HG03064 (cell line): Measurements from ENCODE around the gene LRRC8B.

ENCODE experiments used
- ATAC-seq: cut with Tn5 transposase; IDR thresholded peaks from one replicate; pipeline ENCODE4 v1.9.1; 2021; ENCODE audit warnings: low read depth; ENCODE audit not compliant: unreplicated experiment

The LRRC8B gene

GRCh38 chr1:89546082-89546889, 21.7 kb downstream of the LRRC8B start:
- ATAC-seq, result no peak

- no peak for ATAC-seq
Observed at GRCh38 chr1:89546934-89547562, 22.4 kb downstream of the LRRC8B start.

- no peak for ATAC-seq
Observed at GRCh38 chr1:89547563-89548116, 23.0 kb downstream of the LRRC8B start.

DNA sequence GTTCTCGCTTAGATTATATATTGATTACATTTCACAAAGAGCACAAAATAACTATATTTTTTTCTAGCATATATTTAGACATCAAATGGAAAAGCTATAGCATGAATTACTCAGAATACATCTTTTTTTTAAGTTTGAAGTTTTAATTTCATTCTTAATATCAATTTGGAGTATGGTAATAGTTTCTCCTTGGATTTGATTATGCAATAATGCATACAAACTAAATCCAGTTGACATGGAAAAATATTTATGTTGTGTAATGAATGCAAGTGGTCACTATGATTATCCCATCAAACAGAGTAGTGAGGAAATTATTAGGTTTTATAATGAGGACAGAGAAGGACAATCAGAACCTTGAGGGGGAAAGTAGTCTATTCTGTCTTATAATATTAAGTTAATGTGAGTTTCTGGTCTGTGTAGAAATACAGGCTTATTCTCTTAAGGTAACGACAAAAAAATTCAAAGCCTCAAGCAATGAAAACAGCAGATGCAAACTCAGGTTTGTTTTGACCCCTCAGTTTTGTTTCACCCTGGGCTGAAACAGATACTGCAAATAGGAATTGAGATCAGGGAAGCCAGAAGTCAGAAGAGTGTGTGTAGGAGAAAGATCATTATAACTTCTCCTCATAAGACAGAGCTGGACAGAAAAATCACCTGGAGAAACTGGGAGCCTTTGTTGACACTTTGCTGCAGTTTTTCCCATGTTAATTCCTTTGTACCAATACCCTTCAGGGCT, 23.7 kb downstream of the LRRC8B start:
- ATAC-seq, result no peak

DNA sequence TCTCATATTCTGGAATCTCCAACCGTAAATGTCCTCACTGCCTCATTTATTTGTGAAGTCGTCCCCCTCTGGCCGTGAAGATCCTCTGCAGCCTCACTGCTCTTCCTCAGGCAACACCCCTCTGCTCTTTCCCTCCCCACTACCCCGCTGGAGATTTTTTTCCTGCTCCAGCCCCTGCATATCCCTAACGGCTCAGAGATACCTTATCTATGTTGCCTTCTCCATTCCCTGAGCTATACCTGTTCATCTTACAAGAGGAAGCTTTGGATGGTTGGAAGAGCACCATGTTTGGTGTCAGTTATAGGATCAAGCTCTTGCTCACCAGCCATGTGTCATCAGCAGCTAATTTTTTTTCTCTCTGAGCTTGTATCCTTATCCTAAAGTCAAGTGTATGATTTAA, 26.4 kb downstream of the LRRC8B start:
- no peak for ATAC-seq

- peak; percentile 70 for ATAC-seq
Observed at GRCh38 chr1:89552471-89553081, 27.9 kb downstream of the LRRC8B start.

DNA sequence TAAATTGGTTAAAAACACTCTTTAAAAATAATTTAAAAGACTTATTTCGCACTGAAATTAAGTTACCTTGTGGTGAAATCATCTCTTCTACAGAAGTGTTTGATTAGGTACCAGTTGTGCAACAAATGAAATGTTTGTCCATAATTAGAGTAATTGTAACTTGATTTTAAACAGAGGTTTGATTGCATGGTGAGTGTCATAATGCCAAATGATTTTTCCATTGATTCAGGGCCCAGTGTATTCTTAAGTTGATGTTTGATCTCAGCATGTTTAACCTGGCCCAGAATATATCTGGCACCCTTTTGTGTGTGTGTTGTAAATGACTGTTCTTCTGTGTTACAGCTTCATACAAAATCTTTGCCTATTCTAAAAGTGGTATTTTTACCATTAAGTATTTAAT, 28.5 kb downstream of the LRRC8B start:
- no peak for ATAC-seq

- ATAC-seq, result no peak
Observed at GRCh38 chr1:89555550-89555949, 30.9 kb downstream of the LRRC8B start.

DNA sequence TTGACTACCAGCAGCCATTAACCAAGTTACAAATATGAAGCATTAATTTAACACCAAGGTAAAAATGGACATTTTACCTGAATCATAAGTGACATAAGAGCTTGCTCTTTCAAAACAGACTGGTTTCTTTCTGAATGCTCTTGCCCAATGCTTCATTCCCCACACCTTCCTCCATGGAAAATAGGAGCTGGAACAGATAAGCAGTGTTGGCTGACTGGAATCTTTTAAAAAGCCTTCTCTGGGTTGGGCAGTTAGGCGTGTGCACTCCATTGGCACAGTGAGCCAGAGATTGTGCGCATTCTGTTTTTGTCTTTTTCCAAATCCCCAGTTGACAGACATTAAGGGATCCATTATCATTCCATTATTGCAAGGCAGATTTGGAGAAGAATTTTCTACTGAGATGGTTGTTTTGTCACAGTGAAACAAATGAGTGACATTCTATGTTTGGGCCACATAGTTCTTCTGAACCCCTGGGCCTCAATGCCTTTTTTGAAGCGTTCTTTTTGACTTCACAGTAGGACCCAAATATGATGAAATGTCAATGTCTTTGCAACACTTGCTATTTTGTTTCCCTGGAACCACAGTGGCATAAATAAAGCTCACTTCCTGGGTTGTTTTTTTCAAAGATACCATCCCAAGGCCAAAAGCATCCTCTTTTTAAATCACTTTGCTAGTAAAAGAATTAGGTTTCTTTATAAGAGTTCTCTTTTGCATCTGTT, 32.3 kb downstream of the LRRC8B start:
- ATAC-seq, result no peak

- no peak for ATAC-seq
Observed at GRCh38 chr1:89557445-89557825, 32.8 kb downstream of the LRRC8B start.

- ATAC-seq, result no peak
Observed at GRCh38 chr1:89557956-89558355, 33.3 kb downstream of the LRRC8B start.

GRCh38 chr1:89563957-89564604, 39.5 kb downstream of the LRRC8B start:
- ATAC-seq, result no peak

DNA sequence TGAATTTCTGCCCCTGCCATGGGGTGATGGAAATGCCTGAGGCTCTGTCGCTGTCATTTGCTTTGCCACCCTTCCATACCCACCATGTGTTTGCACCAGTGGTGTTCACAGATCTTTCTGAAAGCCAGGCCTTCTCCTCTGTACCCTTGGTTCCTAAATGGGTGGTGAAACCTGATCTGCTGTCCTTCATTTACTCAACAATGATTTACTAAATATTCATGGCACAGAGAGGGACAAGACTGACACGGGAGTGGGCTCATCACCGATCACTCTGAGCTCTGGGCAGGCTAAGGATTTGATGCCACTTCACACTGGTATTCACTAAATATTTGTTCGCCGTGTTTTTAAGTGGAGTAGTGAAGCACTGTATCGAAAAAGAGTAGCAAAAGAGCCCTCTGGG, 40.9 kb downstream of the LRRC8B start:
- no peak for ATAC-seq

- no peak for ATAC-seq
Observed at GRCh38 chr1:89566761-89567174, 42.1 kb downstream of the LRRC8B start.

DNA sequence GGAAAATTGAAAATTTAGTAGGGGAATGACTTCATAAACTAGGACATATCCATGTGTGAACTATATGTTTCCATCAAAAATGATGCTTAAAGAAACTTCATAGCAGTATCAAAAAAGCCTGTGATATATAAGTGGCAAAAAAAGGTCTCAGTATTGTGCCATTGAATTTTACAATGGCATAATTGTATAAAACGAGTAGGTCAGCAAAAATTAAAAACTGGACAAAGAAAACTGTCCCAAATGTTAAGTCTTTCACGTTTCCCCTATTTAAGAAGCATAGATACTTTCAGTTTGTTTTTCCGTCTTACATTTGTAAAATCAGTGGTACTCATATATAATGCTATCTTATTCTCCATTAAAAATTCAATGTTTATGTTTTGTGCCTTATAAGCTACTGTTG, 43.2 kb downstream of the LRRC8B start:
- no peak for ATAC-seq

GRCh38 chr1:89573410-89573809, 48.8 kb downstream of the LRRC8B start:
- ATAC-seq, result no peak

- ATAC-seq, result no peak
Observed at GRCh38 chr1:89574621-89575020, 50.0 kb downstream of the LRRC8B start.

DNA sequence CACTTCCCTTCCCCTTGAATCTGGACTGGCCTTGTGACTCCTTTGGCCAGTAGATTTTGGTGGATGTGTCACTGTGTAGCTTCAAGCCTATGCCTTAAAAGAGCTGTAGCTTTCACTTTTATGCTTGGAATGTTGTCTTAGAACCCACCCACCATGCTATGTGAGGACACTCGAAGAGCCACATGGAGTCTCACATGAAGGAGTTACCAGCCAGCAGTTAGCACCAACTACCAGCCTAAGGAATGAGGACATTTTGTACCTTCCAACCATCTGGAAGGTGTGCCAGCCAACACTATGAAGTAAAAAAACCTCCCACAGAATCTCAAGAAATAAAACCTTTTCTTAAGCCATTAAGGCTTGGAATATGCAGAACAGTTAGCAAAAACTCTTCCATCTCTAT, 50.6 kb downstream of the LRRC8B start:
- ATAC-seq, result no peak

DNA sequence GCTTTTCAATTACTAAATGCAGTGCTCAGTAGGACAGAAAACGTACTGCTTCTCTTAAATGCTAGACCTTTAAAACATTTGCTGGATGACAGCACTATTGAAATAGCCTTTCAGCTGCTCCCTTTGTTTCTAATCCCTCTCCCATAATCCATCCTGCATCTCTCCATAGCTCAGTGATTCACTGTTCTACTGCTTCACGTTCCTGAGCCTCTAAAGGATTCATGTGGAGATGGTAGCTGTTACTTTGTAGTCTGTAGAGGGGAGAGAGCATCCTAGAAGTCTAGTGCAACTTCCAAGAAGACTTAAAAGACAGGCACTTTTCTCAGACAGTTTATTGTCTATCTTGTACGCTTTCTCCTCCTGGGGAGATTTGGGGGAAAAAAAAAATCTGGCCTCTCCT, 51.4 kb downstream of the LRRC8B start:
- ATAC-seq, result no peak

DNA sequence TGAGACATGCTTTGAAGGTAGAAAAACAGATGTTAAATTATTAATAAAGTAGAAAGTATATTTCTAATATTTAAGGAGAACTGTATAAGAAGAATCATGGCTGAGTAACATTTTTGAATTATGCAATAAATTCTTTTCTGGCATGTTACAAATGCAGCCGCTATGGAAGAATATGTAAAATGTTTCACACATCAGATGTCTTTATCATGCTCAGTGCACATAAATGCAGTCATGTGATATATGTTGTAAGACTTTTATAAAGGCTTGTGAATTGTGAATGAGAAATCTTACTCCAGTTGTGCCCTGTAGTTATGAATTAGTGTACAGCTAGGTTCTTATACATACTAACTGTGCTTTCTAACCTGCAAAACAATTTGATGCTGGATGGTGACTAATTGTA, 53.5 kb downstream of the LRRC8B start:
- no peak for ATAC-seq
